GM18526 (cell line): Measurements from ENCODE around the gene CCND1.
A peak's percentile ranks its signal among the peaks of the same experiment; 100 is the strongest.

Source experiments
- POLR2A ChIP-seq: IDR thresholded peaks from 3 replicates; pipeline ENCODE4 v1.6.1; 2011; ENCODE audit not compliant: insufficient read length; ENCODE audit errors: extremely low read depth

Gene CCND1

GRCh38 chr11:69640995-69641581, at the start of gene CCND1:
Gene CCND1 (plus strand): TSS chr11:69641156. CDS start chr11:69641314, 158 bp downstream.
- TF ChIP-seq POLR2A, result peak; percentile 47

GRCh38 chr11:69592986-69593650, 47.8 kb upstream of the CCND1 start:
- TF ChIP-seq POLR2A, result no peak

- TF ChIP-seq POLR2A, result no peak
Measured at GRCh38 chr11:69593851-69594250, 47.1 kb upstream of the CCND1 start.

- no peak for TF ChIP-seq POLR2A
Measured at GRCh38 chr11:69594481-69594880, 46.5 kb upstream of the CCND1 start.

GRCh38 chr11:69595805-69596665, 44.9 kb upstream of the CCND1 start:
- TF ChIP-seq POLR2A, result no peak

GRCh38 chr11:69598147-69598546, 42.8 kb upstream of the CCND1 start:
- TF ChIP-seq POLR2A, result no peak

GRCh38 chr11:69599502-69599901, 41.5 kb upstream of the CCND1 start:
- no peak for TF ChIP-seq POLR2A

- no peak for TF ChIP-seq POLR2A
Measured at GRCh38 chr11:69600001-69600400, 41.0 kb upstream of the CCND1 start.

GRCh38 chr11:69601011-69601975, 39.7 kb upstream of the CCND1 start:
- TF ChIP-seq POLR2A, result no peak

- no peak for TF ChIP-seq POLR2A
Measured at GRCh38 chr11:69603111-69603836, 37.7 kb upstream of the CCND1 start.

GRCh38 chr11:69604055-69604454, 36.9 kb upstream of the CCND1 start:
- no peak for TF ChIP-seq POLR2A

- no peak for TF ChIP-seq POLR2A
Measured at GRCh38 chr11:69605737-69606526, 35.0 kb upstream of the CCND1 start.

- no peak for TF ChIP-seq POLR2A
Measured at GRCh38 chr11:69609351-69609750, 31.6 kb upstream of the CCND1 start.
